GM21526 (cell line): ENCODE data around the gene DPM3.

Source experiments
- ATAC-seq: cut with Tn5 transposase; IDR thresholded peaks from one replicate; pipeline ENCODE4 v1.9.1; 2021; ENCODE audit warnings: moderate library complexity; ENCODE audit not compliant: unreplicated experiment, low FRiP score

Gene DPM3

GRCh38 chr1:155104605-155105534 lies 35.5 kb downstream of the DPM3 start:
- ATAC-seq: no peak

GRCh38 chr1:155103325-155103724 lies 37.0 kb downstream of the DPM3 start:
- ATAC-seq: no peak

GRCh38 chr1:155099331-155099730 lies 41.0 kb downstream of the DPM3 start:
- no peak for ATAC-seq

GRCh38 chr1:155094622-155094948 lies 45.7 kb downstream of the DPM3 start:
- ATAC-seq: no peak

- no peak for ATAC-seq
These were observed 46.3 kb downstream of the DPM3 start for GRCh38 chr1:155093911-155094621.

GRCh38 chr1:155092641-155093040 lies 47.7 kb downstream of the DPM3 start:
- no peak for ATAC-seq

GRCh38 chr1:155092131-155092530 lies 48.2 kb downstream of the DPM3 start:
- no peak for ATAC-seq

GRCh38 chr1:155091071-155092051 lies 49.0 kb downstream of the DPM3 start:
- ATAC-seq: no peak
